GM12801 (cell line): ENCODE measurements around the gene MAPK1.

ENCODE experiments used
- CTCF ChIP-seq: IDR thresholded peaks from one replicate; pipeline ENCODE4 v1.5.1; 2011; ENCODE audit warnings: control low read depth; ENCODE audit not compliant: insufficient read length; ENCODE audit errors: extremely low read depth

MAPK1 gene

DNA sequence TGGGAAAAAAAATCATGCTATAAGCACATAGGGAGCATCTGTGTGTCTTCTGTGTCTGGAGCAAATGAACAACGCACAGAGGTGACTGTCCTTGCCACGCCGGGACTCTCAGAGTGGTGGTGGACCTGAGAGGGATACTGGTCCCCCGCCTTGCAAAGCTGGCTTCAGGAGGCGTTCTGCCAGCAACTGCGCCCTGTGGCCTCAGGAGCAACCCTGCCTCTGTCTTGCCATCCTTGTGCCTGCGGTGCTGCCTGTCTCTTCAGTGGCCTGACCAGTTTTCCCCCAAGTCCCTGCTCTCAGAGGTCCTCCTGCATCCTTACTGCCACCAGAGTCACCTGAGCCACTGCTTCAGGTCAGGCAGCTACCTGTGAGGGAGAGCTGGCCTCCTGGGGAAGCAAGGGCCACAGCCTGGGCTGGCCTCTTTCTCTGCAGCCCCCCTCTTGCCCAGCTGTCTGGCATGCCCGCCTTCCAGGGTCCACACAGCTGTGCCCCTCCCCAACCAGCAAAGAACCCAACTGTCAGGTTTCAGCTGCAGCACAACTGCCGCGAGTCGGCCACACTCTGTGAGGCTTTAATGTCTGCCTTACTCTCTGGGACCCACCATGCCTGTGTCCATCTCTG, 101.4 kb downstream of the MAPK1 start:
- TF ChIP-seq CTCF, result no peak

- no peak for TF ChIP-seq CTCF
Measured at GRCh38 chr22:21764038-21764804, 103.2 kb downstream of the MAPK1 start.

- no peak for TF ChIP-seq CTCF
Measured at GRCh38 chr22:21762712-21763581, 104.5 kb downstream of the MAPK1 start.

DNA sequence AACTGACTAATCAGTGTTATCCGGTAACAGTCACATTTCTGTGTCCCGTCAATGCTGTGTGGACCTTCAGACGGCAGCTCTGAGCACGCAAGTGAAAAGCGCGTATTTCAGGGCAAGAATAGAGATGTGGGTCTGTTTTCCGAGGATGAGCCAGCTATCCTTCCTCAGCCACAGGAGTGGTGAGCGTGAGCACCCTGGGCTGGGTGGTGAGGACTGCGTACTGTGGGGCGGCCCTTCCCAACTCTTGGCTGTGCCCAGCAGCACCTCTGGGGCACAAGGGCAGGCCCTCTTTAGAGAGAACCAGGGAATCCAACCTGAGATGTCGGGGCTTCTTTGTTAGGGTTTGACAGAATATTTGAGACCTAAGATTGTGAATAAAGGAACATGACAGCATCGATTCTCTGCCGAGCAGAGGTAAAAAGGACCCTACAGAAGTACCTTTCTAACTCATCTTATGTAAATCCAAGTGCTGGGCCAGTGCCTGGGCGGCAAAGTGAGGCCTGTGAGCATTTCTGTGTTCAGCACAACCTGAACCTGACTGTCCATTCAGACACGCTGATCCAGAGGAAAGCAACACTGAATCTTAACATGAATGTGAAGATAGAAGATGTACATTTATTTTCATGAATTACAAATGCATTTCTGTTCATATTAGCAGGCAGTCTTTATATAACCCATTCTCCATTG, 105.3 kb downstream of the MAPK1 start:
- no peak for TF ChIP-seq CTCF

DNA sequence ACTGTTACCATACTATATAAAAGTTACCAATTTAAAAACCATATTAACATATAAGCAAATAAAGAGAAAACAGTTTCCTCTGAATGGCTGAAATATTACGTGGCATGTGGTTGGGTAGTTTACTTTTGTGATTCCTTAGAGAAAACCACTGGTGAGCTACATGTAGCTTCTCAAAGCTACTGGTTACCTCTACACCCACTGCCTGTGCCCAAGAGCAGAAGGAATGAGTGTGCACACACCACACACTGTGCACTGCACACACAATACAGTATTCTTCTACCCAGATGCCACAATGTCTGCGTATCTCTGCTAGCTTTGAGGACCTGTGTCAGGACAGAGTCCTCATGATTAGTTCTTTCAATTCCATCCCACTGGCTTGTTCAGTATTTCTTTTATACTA, 106.4 kb downstream of the MAPK1 start:
- no peak for TF ChIP-seq CTCF

GRCh38 chr22:21760640-21761039, 106.8 kb downstream of the MAPK1 start:
- TF ChIP-seq CTCF, result no peak
